Testis (tissue), 2 donors: ENCODE measurements around the gene EHMT1.

Source experiments
- CTCF ChIP-seq, 3 experiments: fragments of 450-650 bp in 2 of 3; fragments of 200-600 bp in 1 of 3; sonication (generic) in 1 of 3; IDR thresholded peaks; one replicate each; pipeline ENCODE4 v1.5.1; 2016 to 2019; ENCODE audit warnings: antibody characterized with exemption in 3 of 3, mild to moderate bottlenecking in 2 of 3, moderate library complexity in 1 of 3
- POLR2A ChIP-seq: fragments of 450-650 bp; IDR thresholded peaks from one replicate; pipeline ENCODE4 v1.6.1; 2017; ENCODE audit warnings: antibody characterized with exemption, mild to moderate bottlenecking, moderate library complexity

DNA sequence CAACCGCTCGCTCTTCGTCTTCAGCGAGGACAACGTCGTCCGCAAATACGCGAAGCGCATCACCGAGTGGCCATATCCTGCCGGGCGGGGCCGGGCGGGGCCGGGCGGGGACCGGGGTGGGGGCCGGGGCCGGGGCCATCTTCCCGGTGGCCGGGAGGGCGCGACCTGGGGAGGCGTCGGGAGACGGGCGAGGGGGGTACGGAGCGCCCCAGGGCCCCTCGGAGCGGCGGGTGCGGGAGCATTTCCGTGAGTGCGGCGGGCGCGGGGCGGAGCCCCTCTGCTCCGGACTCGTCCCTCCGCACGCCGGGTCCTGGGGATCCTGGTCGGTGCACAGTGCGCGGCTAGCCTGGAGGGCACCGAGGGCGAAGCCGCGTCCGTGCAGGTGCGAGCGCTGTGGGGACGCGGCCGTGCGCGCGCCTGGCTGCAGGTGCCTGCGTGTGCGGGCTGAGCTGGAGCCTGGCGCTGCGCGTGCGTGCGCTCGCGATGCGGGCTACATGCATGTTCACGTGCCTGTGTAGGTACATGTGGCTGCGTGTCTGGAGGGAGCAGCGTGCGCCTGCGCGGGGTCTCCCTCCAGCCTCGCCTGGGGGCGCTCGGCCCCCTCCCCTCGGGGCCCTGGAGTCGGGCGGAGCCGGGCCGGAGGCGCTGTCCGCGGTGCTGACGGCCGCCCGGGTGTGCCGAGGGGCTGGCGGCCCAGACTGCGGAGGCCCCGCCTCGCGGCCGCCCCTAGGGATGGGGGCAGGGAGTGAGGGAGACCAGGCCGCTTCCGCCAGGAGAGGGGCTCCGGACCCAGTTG, 259.5 kb downstream of the EHMT1 start:
- TF ChIP-seq CTCF (IDR thresholded peaks at IDR 0.05) (no peak), POLR2A (no peak)
